HCT116 (cell line): ENCODE data around the gene UBASH3B. TPM values are rescaled to one million over a fixed set of nuclear protein-coding genes. Genes with fewer than 3 reads are reported as not detected.

Experiments
- ATAC-seq: fragments of 200-7000 bp; cut with Tn5 transposase; 2 replicates; pipeline ENCODE4 v1.9.1; 2020; ENCODE audit warnings: mild to moderate bottlenecking, moderate library complexity
- BruUV-seq: library from RNA; stranded (reverse); fragments of 400-500 nt; replicated peaks from 2 replicates; lab custom pipeline; 2021; lab: Mats Ljungman, UMichigan
- CTCF ChIA-PET: fragments of 300-600 bp; sonication (Branson Sonifier 250); formaldehyde crosslinking; loops from one replicate; lab custom pipeline; 2021; ENCODE audit warnings: antibody characterized with exemption; lab: Charles Lee
- POLR2A ChIA-PET: fragments of 300-600, 350-600 bp; sonication (Branson Sonifier 250); formaldehyde crosslinking; loops from one replicate; lab custom pipeline; 2021; ENCODE audit warnings: antibody characterized with exemption; lab: Charles Lee
- RAD21 ChIA-PET, 2 experiments: fragments of 300-600 bp; sonication (Branson Sonifier 250); formaldehyde crosslinking; loops; one replicate each; lab custom pipeline; 2023; ENCODE audit warnings: low total read pairs in 2 of 2; ENCODE audit not compliant: uncharacterized antibody in 2 of 2, unreplicated experiment in 2 of 2, low non-redundant PET in 1 of 2; lab: Charles Lee
- DNase-seq: peaks from one replicate; pipeline ENCODE4 v3.0.0-alpha.2; 2010; ENCODE audit warnings: low read depth, low spot score
- H2AFZ ChIP-seq: fragments of 200-600 bp; shearing (Covaris generic), sonication (generic); 2 replicates; pipeline ENCODE4 v1.6.1; 2017; ENCODE audit warnings: low read depth, mixed run types, mixed read lengths, antibody characterized with exemption, low read length; ENCODE audit not compliant: poor library complexity, severe bottlenecking
- H3K27ac ChIP-seq: 2 replicates; pipeline ENCODE4 v1.5.1; 2012; ENCODE audit warnings: low read depth, low read length
- H3K27me3 ChIP-seq: fragments of 200-600 bp; sonication (generic); 2 replicates; pipeline ENCODE4 v1.6.1; 2016; ENCODE audit warnings: mixed run types, low read length, mixed read lengths; ENCODE audit not compliant: insufficient read depth
- H3K36me3 ChIP-seq, 2 experiments: fragments of 200-500 bp in 1 of 2; fragments of 200-600 bp in 1 of 2; sonication (Bioruptor generic) in 1 of 2; sonication (generic) in 1 of 2; 2 replicates each; pipeline versions ENCODE4 v1.5.1 to v1.6.1; 2014 to 2016; ENCODE audit warnings: low read length in 2 of 2, inconsistent platforms in 1 of 2, mixed read lengths in 1 of 2, mixed run types in 1 of 2; ENCODE audit not compliant: insufficient read depth in 2 of 2, control insufficient read depth in 1 of 2
- H3K4me1 ChIP-seq, 2 experiments: fragments of 200-600 bp in 1 of 2; sonication (generic) in 1 of 2; 2 replicates each; pipeline versions ENCODE4 v1.5.1 to v1.6.1; 2012 to 2017; ENCODE audit warnings: low read length in 2 of 2, inconsistent platforms in 1 of 2, mild to moderate bottlenecking in 1 of 2, mixed read lengths in 1 of 2, mixed run types in 1 of 2, moderate library complexity in 1 of 2; ENCODE audit not compliant: insufficient read depth in 2 of 2, control insufficient read depth in 1 of 2
- H3K4me2 ChIP-seq: fragments of 200-600 bp; sonication (generic); 2 replicates; pipeline ENCODE4 v1.6.1; 2017; ENCODE audit warnings: mixed run types, low read length, mixed read lengths
- H3K4me3 ChIP-seq, 2 experiments: fragments of 200-600 bp in 1 of 2; sonication (generic) in 1 of 2; replicated peaks in 1 of 2; 2 replicates each; pipeline ENCODE4 v1.5.1; 2011 to 2016; ENCODE audit warnings: low read length in 2 of 2, control low read depth in 1 of 2, low read depth in 1 of 2, mild to moderate bottlenecking in 1 of 2, mixed read lengths in 1 of 2, mixed run types in 1 of 2
- H3K79me2 ChIP-seq: fragments of 200-600 bp; sonication (generic); 2 replicates; pipeline ENCODE4 v1.6.1; 2017; ENCODE audit warnings: mild to moderate bottlenecking, mixed run types, low read length, moderate library complexity, mixed read lengths; ENCODE audit not compliant: insufficient read depth
- H3K9ac ChIP-seq: fragments of 200-600 bp; sonication (generic); 2 replicates; pipeline ENCODE4 v1.6.1; 2016; ENCODE audit warnings: low read length, mixed read lengths
- H3K9me2 ChIP-seq: fragments of 200-600 bp; sonication (generic), shearing (Covaris generic); 2 replicates; pipeline ENCODE4 v1.6.1; 2017; ENCODE audit warnings: mixed run types, mild to moderate bottlenecking, moderate library complexity; ENCODE audit not compliant: insufficient read depth
- H3K9me3 ChIP-seq, 2 experiments: fragments of 200-500 bp in 1 of 2; fragments of 200-600 bp in 1 of 2; sonication (Bioruptor generic) in 1 of 2; sonication (generic) in 1 of 2; 2 replicates each; pipeline ENCODE4 v1.6.1; 2014 to 2017; ENCODE audit warnings: low read length in 2 of 2, mixed read lengths in 2 of 2, inconsistent platforms in 1 of 2, low read depth in 1 of 2, mild to moderate bottlenecking in 1 of 2, mixed run types in 1 of 2, moderate library complexity in 1 of 2; ENCODE audit not compliant: control insufficient read depth in 1 of 2, insufficient read depth in 1 of 2
- H4K20me1 ChIP-seq: fragments of 200-600 bp; sonication (generic), shearing (Covaris generic); 2 replicates; pipeline ENCODE4 v1.6.1; 2017; ENCODE audit warnings: mixed run types, mild to moderate bottlenecking, moderate library complexity; ENCODE audit not compliant: insufficient read depth
- ATF3 ChIP-seq: IDR thresholded peaks from 2 replicates; pipeline ENCODE4 v1.6.1; 2012
- CEBPB ChIP-seq: IDR thresholded peaks from 2 replicates; pipeline ENCODE4 v1.6.1; 2012; ENCODE audit warnings: low read depth
- EGR1 ChIP-seq: IDR thresholded peaks from 2 replicates; pipeline ENCODE4 v1.6.1; 2012; ENCODE audit warnings: low read depth
- ELF1 ChIP-seq: IDR thresholded peaks from 2 replicates; pipeline ENCODE4 v1.6.1; 2012; ENCODE audit warnings: low read depth, borderline replicate concordance
- EZH2 ChIP-seq: fragments of 200-600 bp; sonication (generic); IDR thresholded peaks from 2 replicates; pipeline ENCODE4 v1.6.1; 2017; ENCODE audit warnings: antibody characterized with exemption, mixed run types
- FOSL1 ChIP-seq: IDR thresholded peaks from 2 replicates; pipeline ENCODE4 v1.6.1; 2012; ENCODE audit warnings: low read depth
- JUND ChIP-seq: IDR thresholded peaks from 2 replicates; pipeline ENCODE4 v1.6.1; 2012
- RAD21 ChIP-seq: IDR thresholded peaks from 2 replicates; pipeline ENCODE4 v1.6.1; 2012; ENCODE audit warnings: low read depth, mild to moderate bottlenecking
- SIN3A ChIP-seq: IDR thresholded peaks from 2 replicates; pipeline ENCODE4 v1.6.1; 2012; ENCODE audit warnings: low read depth
- SP1 ChIP-seq: IDR thresholded peaks from 2 replicates; pipeline ENCODE4 v1.6.1; 2012; ENCODE audit warnings: low read depth
- SRF ChIP-seq: IDR thresholded peaks from 2 replicates; pipeline ENCODE4 v1.6.1; 2012; ENCODE audit warnings: low read depth
- YY1 ChIP-seq: IDR thresholded peaks from 2 replicates; pipeline ENCODE4 v1.6.1; 2011; ENCODE audit warnings: low read length, low read depth, moderate library complexity, mild to moderate bottlenecking; ENCODE audit not compliant: insufficient replicate concordance; ENCODE audit errors: extremely low read depth
- ZFX ChIP-seq: fragments of 450-650 bp; IDR thresholded peaks from 2 replicates; pipeline ENCODE4 v1.6.1; 2017
- ZNF274 ChIP-seq: fragments of 200-500 bp; sonication (Bioruptor generic); IDR thresholded peaks from 2 replicates; pipeline ENCODE4 v1.6.1; 2014; ENCODE audit warnings: mild to moderate bottlenecking, low read depth, low read length, inconsistent platforms
- intact Hi-C: fragments of 100-400 bp; cut with micrococcal nuclease; formaldehyde crosslinking; loops from 2 replicates; pipeline ENCODE4 v1.10.0; 2022
- total RNA-seq: library from RNA; stranded (reverse); gene quantifications from one replicate; pipeline ENCODE4 v1.2.1, GENCODE V29; 2021; ENCODE audit not compliant: unreplicated experiment
- TF ChIP-seq, protein P1 (sequence below): IDR thresholded peaks from 2 replicates; pipeline ENCODE4 v1.6.1; 2012
- TF ChIP-seq, protein P2 (sequence below), 3 experiments: fragments of 200-600 bp in 1 of 3; sonication (generic) in 1 of 3; IDR thresholded peaks in 2 of 3; conservative IDR thresholded peaks in 1 of 3; 2 replicates each; pipeline ENCODE4 v1.5.1; 2012 to 2017; ENCODE audit warnings: low read depth in 2 of 3, low read length in 2 of 3, antibody characterized with exemption in 1 of 3, borderline replicate concordance in 1 of 3, control low read depth in 1 of 3, mild to moderate bottlenecking in 1 of 3, mixed read lengths in 1 of 3, mixed run types in 1 of 3, moderate library complexity in 1 of 3; ENCODE audit not compliant: insufficient read depth in 1 of 3
- TF ChIP-seq, protein P3 (sequence below): IDR thresholded peaks from 2 replicates; pipeline ENCODE4 v1.6.1; 2011; ENCODE audit warnings: mild to moderate bottlenecking, low read length, moderate library complexity; ENCODE audit not compliant: insufficient replicate concordance; ENCODE audit errors: extremely low read depth

UBASH3B gene
- total RNA-seq, 1 experiment from 2014 or later: 40.3 TPM

DNA sequence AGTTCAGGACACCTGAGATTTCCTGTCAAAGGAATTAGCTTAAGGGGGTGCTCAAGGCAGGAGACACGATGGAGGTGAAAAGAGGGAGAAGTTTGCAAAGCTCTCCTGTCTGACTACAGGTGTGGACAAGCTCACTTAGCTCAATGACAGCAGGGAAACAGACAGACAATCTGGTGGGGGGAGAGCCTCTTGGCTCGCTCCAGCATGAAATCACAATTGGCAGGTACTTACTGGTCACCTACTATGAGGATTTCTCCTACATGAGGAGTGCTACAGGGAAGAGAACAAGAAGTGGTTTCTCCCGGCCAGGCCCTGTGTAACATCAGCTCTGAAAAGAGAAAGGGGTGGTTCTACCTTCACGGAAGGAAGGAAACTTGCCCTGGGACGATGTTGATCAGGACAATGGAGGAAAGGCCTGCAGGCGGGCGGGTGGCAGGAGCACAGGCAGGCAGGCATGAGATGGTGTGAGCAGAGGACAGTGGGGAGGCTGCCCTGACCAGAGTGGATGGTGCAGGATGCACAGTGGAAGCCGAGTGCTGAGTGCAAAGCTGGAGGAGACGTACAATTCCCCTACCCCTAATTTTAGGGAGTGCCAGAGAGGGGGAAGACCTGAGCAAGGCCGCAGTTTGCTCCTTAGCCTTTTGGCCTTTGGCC is 124.9 kb downstream of the UBASH3B start:
- H3K79me2 ChIP-seq: no peaks in the 10 kb centered on the region
- H3K27me3 ChIP-seq: no peaks in the 10 kb centered on the region
- H2AFZ ChIP-seq: no peak overlapping the region
- ChIA-PET POLR2A (no interaction called here), CTCF (interaction anchor here (0.8 to 3.9 kb wide), 9 partner anchors 11 to 200 kb away, joined by 3 to 35 read pairs (median 9); no protein-coding TSS in a partner anchor), RAD21 (interaction anchor here (1.2 to 1.3 kb wide), 2 partner anchors 147 to 200 kb away, joined by 4 to 7 read pairs; no protein-coding TSS in a partner anchor)
- no TSS peak for BruUV-seq
- H3K9me2 ChIP-seq: no peaks in the 10 kb centered on the region
- no peak for ATAC-seq
- no peak overlapping the region for H3K9ac ChIP-seq
- TF ChIP-seq SRF: no peak
- TF ChIP-seq YY1: no peak
- TF ChIP-seq ATF3: no peak
- no peak for TF ChIP-seq ZNF274
- TF ChIP-seq FOSL1: no peak
- TF ChIP-seq CEBPB: no peak
- TF ChIP-seq ZFX: no peak
- TF ChIP-seq, protein P1, sequence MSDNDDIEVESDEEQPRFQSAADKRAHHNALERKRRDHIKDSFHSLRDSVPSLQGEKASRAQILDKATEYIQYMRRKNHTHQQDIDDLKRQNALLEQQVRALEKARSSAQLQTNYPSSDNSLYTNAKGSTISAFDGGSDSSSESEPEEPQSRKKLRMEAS: no peak
- TF ChIP-seq, protein P2, sequence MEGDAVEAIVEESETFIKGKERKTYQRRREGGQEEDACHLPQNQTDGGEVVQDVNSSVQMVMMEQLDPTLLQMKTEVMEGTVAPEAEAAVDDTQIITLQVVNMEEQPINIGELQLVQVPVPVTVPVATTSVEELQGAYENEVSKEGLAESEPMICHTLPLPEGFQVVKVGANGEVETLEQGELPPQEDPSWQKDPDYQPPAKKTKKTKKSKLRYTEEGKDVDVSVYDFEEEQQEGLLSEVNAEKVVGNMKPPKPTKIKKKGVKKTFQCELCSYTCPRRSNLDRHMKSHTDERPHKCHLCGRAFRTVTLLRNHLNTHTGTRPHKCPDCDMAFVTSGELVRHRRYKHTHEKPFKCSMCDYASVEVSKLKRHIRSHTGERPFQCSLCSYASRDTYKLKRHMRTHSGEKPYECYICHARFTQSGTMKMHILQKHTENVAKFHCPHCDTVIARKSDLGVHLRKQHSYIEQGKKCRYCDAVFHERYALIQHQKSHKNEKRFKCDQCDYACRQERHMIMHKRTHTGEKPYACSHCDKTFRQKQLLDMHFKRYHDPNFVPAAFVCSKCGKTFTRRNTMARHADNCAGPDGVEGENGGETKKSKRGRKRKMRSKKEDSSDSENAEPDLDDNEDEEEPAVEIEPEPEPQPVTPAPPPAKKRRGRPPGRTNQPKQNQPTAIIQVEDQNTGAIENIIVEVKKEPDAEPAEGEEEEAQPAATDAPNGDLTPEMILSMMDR (IDR thresholded peaks at IDR 0.05 in 2 of 3, conservative IDR thresholded peaks at IDR 0.05 in 1 of 3; ENCODE audit: borderline replicate concordance in 1 of 3, insufficient read depth in 1 of 3, low read depth in 2 of 3, low read length in 2 of 3): no peak
- TF ChIP-seq JUND: no peak
- TF ChIP-seq EZH2: no peak
- no peak for TF ChIP-seq SP1
- TF ChIP-seq ELF1: no peak
- TF ChIP-seq EGR1: no peak
- no peak for TF ChIP-seq SIN3A
- no peak for TF ChIP-seq RAD21
- TF ChIP-seq, protein P3, sequence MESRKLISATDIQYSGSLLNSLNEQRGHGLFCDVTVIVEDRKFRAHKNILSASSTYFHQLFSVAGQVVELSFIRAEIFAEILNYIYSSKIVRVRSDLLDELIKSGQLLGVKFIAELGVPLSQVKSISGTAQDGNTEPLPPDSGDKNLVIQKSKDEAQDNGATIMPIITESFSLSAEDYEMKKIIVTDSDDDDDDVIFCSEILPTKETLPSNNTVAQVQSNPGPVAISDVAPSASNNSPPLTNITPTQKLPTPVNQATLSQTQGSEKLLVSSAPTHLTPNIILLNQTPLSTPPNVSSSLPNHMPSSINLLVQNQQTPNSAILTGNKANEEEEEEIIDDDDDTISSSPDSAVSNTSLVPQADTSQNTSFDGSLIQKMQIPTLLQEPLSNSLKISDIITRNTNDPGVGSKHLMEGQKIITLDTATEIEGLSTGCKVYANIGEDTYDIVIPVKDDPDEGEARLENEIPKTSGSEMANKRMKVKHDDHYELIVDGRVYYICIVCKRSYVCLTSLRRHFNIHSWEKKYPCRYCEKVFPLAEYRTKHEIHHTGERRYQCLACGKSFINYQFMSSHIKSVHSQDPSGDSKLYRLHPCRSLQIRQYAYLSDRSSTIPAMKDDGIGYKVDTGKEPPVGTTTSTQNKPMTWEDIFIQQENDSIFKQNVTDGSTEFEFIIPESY: no peak
- TF ChIP-seq, all 23 proteins: peak for 0
- peaks cover 0 to 5% of the 10 kb centered on the region in 2 experiments; a peak in 1 of 4 replicates for H3K36me3 ChIP-seq
- intact Hi-C loops: no loop called here
- H3K9me3 ChIP-seq: no peaks in the 10 kb centered on the region
- H3K27ac ChIP-seq: no peak overlapping the region
- no peaks in the 10 kb centered on the region for H4K20me1 ChIP-seq
- H3K4me2 ChIP-seq: no peak overlapping the region
- no peak for DNase-seq
- peaks cover 0 to 6% of the 10 kb centered on the region in 2 experiments; a peak in 2 of 4 replicates for H3K4me1 ChIP-seq
- no peak overlapping the region for H3K4me3 ChIP-seq
